HCT116 (cell line): ENCODE results near the gene GMDS. TPM values are rescaled to one million over a fixed set of nuclear protein-coding genes. Genes with fewer than 3 reads are reported as not detected.

ENCODE experiments used
- ATAC-seq: fragments of 200-7000 bp; cut with Tn5 transposase; 2 replicates; pipeline ENCODE4 v1.9.1; 2020; ENCODE audit warnings: mild to moderate bottlenecking, moderate library complexity
- BruUV-seq: library from RNA; stranded (reverse); fragments of 400-500 nt; replicated peaks from 2 replicates; lab custom pipeline; 2021; lab: Mats Ljungman, UMichigan
- CTCF ChIA-PET: fragments of 300-600 bp; sonication (Branson Sonifier 250); formaldehyde crosslinking; loops from one replicate; lab custom pipeline; 2021; ENCODE audit warnings: antibody characterized with exemption; lab: Charles Lee
- POLR2A ChIA-PET: fragments of 300-600, 350-600 bp; sonication (Branson Sonifier 250); formaldehyde crosslinking; loops from one replicate; lab custom pipeline; 2021; ENCODE audit warnings: antibody characterized with exemption; lab: Charles Lee
- RAD21 ChIA-PET, 2 experiments: fragments of 300-600 bp; sonication (Branson Sonifier 250); formaldehyde crosslinking; loops; one replicate each; lab custom pipeline; 2023; ENCODE audit warnings: low total read pairs in 2 of 2; ENCODE audit not compliant: uncharacterized antibody in 2 of 2, unreplicated experiment in 2 of 2, low non-redundant PET in 1 of 2; lab: Charles Lee
- DNase-seq: peaks from one replicate; pipeline ENCODE4 v3.0.0-alpha.2; 2010; ENCODE audit warnings: low read depth, low spot score
- H2AFZ ChIP-seq: fragments of 200-600 bp; shearing (Covaris generic), sonication (generic); 2 replicates; pipeline ENCODE4 v1.6.1; 2017; ENCODE audit warnings: low read depth, mixed run types, mixed read lengths, antibody characterized with exemption, low read length; ENCODE audit not compliant: poor library complexity, severe bottlenecking
- H3K27ac ChIP-seq: 2 replicates; pipeline ENCODE4 v1.5.1; 2012; ENCODE audit warnings: low read depth, low read length
- H3K27me3 ChIP-seq: fragments of 200-600 bp; sonication (generic); 2 replicates; pipeline ENCODE4 v1.6.1; 2016; ENCODE audit warnings: mixed run types, low read length, mixed read lengths; ENCODE audit not compliant: insufficient read depth
- H3K36me3 ChIP-seq, 2 experiments: fragments of 200-500 bp in 1 of 2; fragments of 200-600 bp in 1 of 2; sonication (Bioruptor generic) in 1 of 2; sonication (generic) in 1 of 2; 2 replicates each; pipeline versions ENCODE4 v1.5.1 to v1.6.1; 2014 to 2016; ENCODE audit warnings: low read length in 2 of 2, inconsistent platforms in 1 of 2, mixed read lengths in 1 of 2, mixed run types in 1 of 2; ENCODE audit not compliant: insufficient read depth in 2 of 2, control insufficient read depth in 1 of 2
- H3K4me1 ChIP-seq, 2 experiments: fragments of 200-600 bp in 1 of 2; sonication (generic) in 1 of 2; 2 replicates each; pipeline versions ENCODE4 v1.5.1 to v1.6.1; 2012 to 2017; ENCODE audit warnings: low read length in 2 of 2, inconsistent platforms in 1 of 2, mild to moderate bottlenecking in 1 of 2, mixed read lengths in 1 of 2, mixed run types in 1 of 2, moderate library complexity in 1 of 2; ENCODE audit not compliant: insufficient read depth in 2 of 2, control insufficient read depth in 1 of 2
- H3K4me2 ChIP-seq: fragments of 200-600 bp; sonication (generic); 2 replicates; pipeline ENCODE4 v1.6.1; 2017; ENCODE audit warnings: mixed run types, low read length, mixed read lengths
- H3K4me3 ChIP-seq, 2 experiments: fragments of 200-600 bp in 1 of 2; sonication (generic) in 1 of 2; replicated peaks in 1 of 2; 2 replicates each; pipeline ENCODE4 v1.5.1; 2011 to 2016; ENCODE audit warnings: low read length in 2 of 2, control low read depth in 1 of 2, low read depth in 1 of 2, mild to moderate bottlenecking in 1 of 2, mixed read lengths in 1 of 2, mixed run types in 1 of 2
- H3K79me2 ChIP-seq: fragments of 200-600 bp; sonication (generic); 2 replicates; pipeline ENCODE4 v1.6.1; 2017; ENCODE audit warnings: mild to moderate bottlenecking, mixed run types, low read length, moderate library complexity, mixed read lengths; ENCODE audit not compliant: insufficient read depth
- H3K9ac ChIP-seq: fragments of 200-600 bp; sonication (generic); 2 replicates; pipeline ENCODE4 v1.6.1; 2016; ENCODE audit warnings: low read length, mixed read lengths
- H3K9me2 ChIP-seq: fragments of 200-600 bp; sonication (generic), shearing (Covaris generic); 2 replicates; pipeline ENCODE4 v1.6.1; 2017; ENCODE audit warnings: mixed run types, mild to moderate bottlenecking, moderate library complexity; ENCODE audit not compliant: insufficient read depth
- H3K9me3 ChIP-seq, 2 experiments: fragments of 200-500 bp in 1 of 2; fragments of 200-600 bp in 1 of 2; sonication (Bioruptor generic) in 1 of 2; sonication (generic) in 1 of 2; 2 replicates each; pipeline ENCODE4 v1.6.1; 2014 to 2017; ENCODE audit warnings: low read length in 2 of 2, mixed read lengths in 2 of 2, inconsistent platforms in 1 of 2, low read depth in 1 of 2, mild to moderate bottlenecking in 1 of 2, mixed run types in 1 of 2, moderate library complexity in 1 of 2; ENCODE audit not compliant: control insufficient read depth in 1 of 2, insufficient read depth in 1 of 2
- H4K20me1 ChIP-seq: fragments of 200-600 bp; sonication (generic), shearing (Covaris generic); 2 replicates; pipeline ENCODE4 v1.6.1; 2017; ENCODE audit warnings: mixed run types, mild to moderate bottlenecking, moderate library complexity; ENCODE audit not compliant: insufficient read depth
- FOSL1 ChIP-seq: IDR thresholded peaks from 2 replicates; pipeline ENCODE4 v1.6.1; 2012; ENCODE audit warnings: low read depth
- REST ChIP-seq: IDR thresholded peaks from 2 replicates; pipeline ENCODE4 v1.6.1; 2012; ENCODE audit warnings: low read depth
- SP1 ChIP-seq: IDR thresholded peaks from 2 replicates; pipeline ENCODE4 v1.6.1; 2012; ENCODE audit warnings: low read depth
- SRF ChIP-seq: IDR thresholded peaks from 2 replicates; pipeline ENCODE4 v1.6.1; 2012; ENCODE audit warnings: low read depth
- YY1 ChIP-seq: IDR thresholded peaks from 2 replicates; pipeline ENCODE4 v1.6.1; 2011; ENCODE audit warnings: low read length, low read depth, moderate library complexity, mild to moderate bottlenecking; ENCODE audit not compliant: insufficient replicate concordance; ENCODE audit errors: extremely low read depth
- ZBTB33 ChIP-seq: IDR thresholded peaks from 2 replicates; pipeline ENCODE4 v1.6.1; 2011; ENCODE audit warnings: mild to moderate bottlenecking, low read length, moderate library complexity; ENCODE audit not compliant: insufficient replicate concordance; ENCODE audit errors: extremely low read depth
- intact Hi-C: fragments of 100-400 bp; cut with micrococcal nuclease; formaldehyde crosslinking; loops from 2 replicates; pipeline ENCODE4 v1.10.0; 2022
- total RNA-seq: library from RNA; stranded (reverse); gene quantifications from one replicate; pipeline ENCODE4 v1.2.1, GENCODE V29; 2021; ENCODE audit not compliant: unreplicated experiment

The GMDS gene
- total RNA-seq, 1 experiment from 2014 or later, result 34.4 TPM

GRCh38 chr6:2085657-2086056 lies 159.7 kb downstream of the GMDS start:
- ATAC-seq, result no peak
- no peaks in the 10 kb centered on the region for H4K20me1 ChIP-seq
- H3K4me3 ChIP-seq, result no peak overlapping the region
- TF ChIP-seq SP1 (no peak), ZBTB33 (no peak), REST (no peak), SRF (no peak), FOSL1 (no peak), YY1 (no peak)
- H3K9me3 ChIP-seq, result no peaks in the 10 kb centered on the region
- no peak overlapping the region for H2AFZ ChIP-seq
- RAD21 ChIA-PET, result no interaction called here
- BruUV-seq, result no TSS peak
- no peaks in the 10 kb centered on the region for H3K27me3 ChIP-seq
- no peaks in the 10 kb centered on the region for H3K79me2 ChIP-seq
- no peak overlapping the region for H3K4me2 ChIP-seq
- no peak overlapping the region for H3K27ac ChIP-seq
- CTCF ChIA-PET, result no interaction called here
- H3K36me3 ChIP-seq, result no peaks in the 10 kb centered on the region
- no peak overlapping the region for H3K9ac ChIP-seq
- intact Hi-C loops, result no loop called here
- DNase-seq, result no peak
- H3K4me1 ChIP-seq, result no peaks in the 10 kb centered on the region; a peak in 1 of 4 replicates
- POLR2A ChIA-PET, result no interaction called here
- no peaks in the 10 kb centered on the region for H3K9me2 ChIP-seq
